NOMO-1 treated with DMSO at 0.1 percent for 48 hours (cell line): ENCODE data around the gene CLASP2.

ENCODE experiments used
- DNase-seq: peaks from one replicate; lab custom pipeline; 2025; ENCODE audit not compliant: unreplicated experiment; lab: John Stamatoyannopoulos, UW

CLASP2 gene

GRCh38 chr3:33639889-33640288 lies 78.2 kb downstream of the CLASP2 start:
- DNase-seq, result no peak

GRCh38 chr3:33637482-33637881 lies 80.6 kb downstream of the CLASP2 start:
- no peak for DNase-seq

GRCh38 chr3:33636125-33636850 lies 81.8 kb downstream of the CLASP2 start:
- DNase-seq, result peak; percentile 57

- no peak for DNase-seq
These were observed 83.8 kb downstream of the CLASP2 start for GRCh38 chr3:33634262-33634661.

- no peak for DNase-seq
These were observed 88.8 kb downstream of the CLASP2 start for GRCh38 chr3:33629219-33629618.

- DNase-seq, result no peak
These were observed 93.3 kb downstream of the CLASP2 start for GRCh38 chr3:33624756-33625155.

GRCh38 chr3:33613041-33613440 lies 105.0 kb downstream of the CLASP2 start:
- DNase-seq, result no peak

- no peak for DNase-seq
These were observed 105.4 kb downstream of the CLASP2 start for GRCh38 chr3:33612607-33613006.

- DNase-seq, result no peak
These were observed 115.2 kb downstream of the CLASP2 start for GRCh38 chr3:33602829-33603228.

GRCh38 chr3:33597257-33597689 lies 120.8 kb downstream of the CLASP2 start:
- no peak for DNase-seq

- no peak for DNase-seq
These were observed 125.1 kb downstream of the CLASP2 start for GRCh38 chr3:33592999-33593398.

- no peak for DNase-seq
These were observed 127.5 kb downstream of the CLASP2 start for GRCh38 chr3:33590541-33590940.

GRCh38 chr3:33586402-33586801 lies 131.7 kb downstream of the CLASP2 start:
- DNase-seq, result no peak

GRCh38 chr3:33582234-33582633 lies 135.8 kb downstream of the CLASP2 start:
- no peak for DNase-seq

GRCh38 chr3:33581666-33582065 lies 136.4 kb downstream of the CLASP2 start:
- no peak for DNase-seq

- no peak for DNase-seq
These were observed 138.2 kb downstream of the CLASP2 start for GRCh38 chr3:33579840-33580239.

- no peak for DNase-seq
These were observed 138.9 kb downstream of the CLASP2 start for GRCh38 chr3:33579178-33579510.

- DNase-seq, result no peak
These were observed 139.5 kb downstream of the CLASP2 start for GRCh38 chr3:33578325-33579177.

GRCh38 chr3:33577588-33577987 lies 140.5 kb downstream of the CLASP2 start:
- DNase-seq, result no peak

- no peak for DNase-seq
These were observed 140.9 kb downstream of the CLASP2 start for GRCh38 chr3:33577173-33577572.

- peak; percentile 87 for DNase-seq
These were observed 142.7 kb downstream of the CLASP2 start for GRCh38 chr3:33575311-33575710.

- no peak for DNase-seq
These were observed 160.2 kb downstream of the CLASP2 start for GRCh38 chr3:33557829-33558228.
